HS-5 (cell line): ENCODE measurements around the gene AARS1.
"Not testable (repeated sequence)": the region's sequence is repeated elsewhere in the genome, so short reads cannot be mapped to it uniquely, and the experiment has no call there.

Source experiments
- DNase-seq: peaks from one replicate; pipeline ENCODE4 v3.0.0-alpha.2; 2012; ENCODE audit warnings: low read depth

The AARS1 gene

GRCh38 chr16:70224645-70225044 lies 64.7 kb downstream of the AARS1 start:
- DNase-seq = not testable (repeated sequence)

- not testable (repeated sequence) for DNase-seq
These were observed 65.3 kb downstream of the AARS1 start for GRCh38 chr16:70223971-70224513.

- DNase-seq = not testable (repeated sequence)
These were observed 66.1 kb downstream of the AARS1 start for GRCh38 chr16:70223216-70223615.

- DNase-seq = not testable (repeated sequence)
These were observed 66.7 kb downstream of the AARS1 start for GRCh38 chr16:70222574-70222973.

GRCh38 chr16:70218586-70218985 lies 70.7 kb downstream of the AARS1 start:
- not testable (repeated sequence) for DNase-seq

GRCh38 chr16:70206382-70206781 lies 82.9 kb downstream of the AARS1 start:
- not testable (repeated sequence) for DNase-seq

GRCh38 chr16:70204668-70205405 lies 84.5 kb downstream of the AARS1 start:
- not testable (repeated sequence) for DNase-seq

- not testable (repeated sequence) for DNase-seq
These were observed 85.3 kb downstream of the AARS1 start for GRCh38 chr16:70204010-70204409.

GRCh38 chr16:70203508-70203907 lies 85.8 kb downstream of the AARS1 start:
- not testable (repeated sequence) for DNase-seq
